IPS DF 6.9 (cell line): ENCODE results near the gene HRH1.
"Not testable (repeated sequence)": the region's sequence is repeated elsewhere in the genome, so short reads cannot be mapped to it uniquely, and the experiment has no call there.

Experiments
- DNase-seq: peaks from one replicate; pipeline ENCODE4 v3.0.0-alpha.2; 2013; ENCODE audit warnings: low read depth, low spot score
- H3K27ac ChIP-seq: one replicate; pipeline ENCODE4 v1.5.1; 2013; ENCODE audit warnings: low read length, control low read depth
- H3K27me3 ChIP-seq: 2 replicates; pipeline ENCODE4 v1.6.1; 2013; ENCODE audit warnings: mild to moderate bottlenecking, low read length; ENCODE audit not compliant: control insufficient read depth, insufficient read depth
- H3K36me3 ChIP-seq: 2 replicates; pipeline ENCODE4 v1.6.1; 2013; ENCODE audit warnings: low read length; ENCODE audit not compliant: control insufficient read depth, insufficient read depth
- H3K4me1 ChIP-seq: 2 replicates; pipeline ENCODE4 v1.6.1; 2013; ENCODE audit warnings: low read length; ENCODE audit not compliant: control insufficient read depth, insufficient read depth
- H3K4me3 ChIP-seq: 2 replicates; pipeline ENCODE4 v1.5.1; 2013; ENCODE audit warnings: mild to moderate bottlenecking, low read length
- H3K9me3 ChIP-seq: 2 replicates; pipeline ENCODE4 v1.6.1; 2013; ENCODE audit warnings: low read length, inconsistent platforms; ENCODE audit not compliant: control insufficient read depth, insufficient read depth
- WGBS: extraction: QIAGEN DNeasy Blood & Tissue Kit; methylation state at CpG from one replicate; pipeline ENCODE4 v1.1.7; 2013; ENCODE audit warnings: mixed read lengths, missing lambda C conversion rate; ENCODE audit not compliant: insufficient read length, insufficient coverage; 5-methylcytosine and 5-hydroxymethylcytosine counted together

HRH1 gene, protein sequence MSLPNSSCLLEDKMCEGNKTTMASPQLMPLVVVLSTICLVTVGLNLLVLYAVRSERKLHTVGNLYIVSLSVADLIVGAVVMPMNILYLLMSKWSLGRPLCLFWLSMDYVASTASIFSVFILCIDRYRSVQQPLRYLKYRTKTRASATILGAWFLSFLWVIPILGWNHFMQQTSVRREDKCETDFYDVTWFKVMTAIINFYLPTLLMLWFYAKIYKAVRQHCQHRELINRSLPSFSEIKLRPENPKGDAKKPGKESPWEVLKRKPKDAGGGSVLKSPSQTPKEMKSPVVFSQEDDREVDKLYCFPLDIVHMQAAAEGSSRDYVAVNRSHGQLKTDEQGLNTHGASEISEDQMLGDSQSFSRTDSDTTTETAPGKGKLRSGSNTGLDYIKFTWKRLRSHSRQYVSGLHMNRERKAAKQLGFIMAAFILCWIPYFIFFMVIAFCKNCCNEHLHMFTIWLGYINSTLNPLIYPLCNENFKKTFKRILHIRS

DNA sequence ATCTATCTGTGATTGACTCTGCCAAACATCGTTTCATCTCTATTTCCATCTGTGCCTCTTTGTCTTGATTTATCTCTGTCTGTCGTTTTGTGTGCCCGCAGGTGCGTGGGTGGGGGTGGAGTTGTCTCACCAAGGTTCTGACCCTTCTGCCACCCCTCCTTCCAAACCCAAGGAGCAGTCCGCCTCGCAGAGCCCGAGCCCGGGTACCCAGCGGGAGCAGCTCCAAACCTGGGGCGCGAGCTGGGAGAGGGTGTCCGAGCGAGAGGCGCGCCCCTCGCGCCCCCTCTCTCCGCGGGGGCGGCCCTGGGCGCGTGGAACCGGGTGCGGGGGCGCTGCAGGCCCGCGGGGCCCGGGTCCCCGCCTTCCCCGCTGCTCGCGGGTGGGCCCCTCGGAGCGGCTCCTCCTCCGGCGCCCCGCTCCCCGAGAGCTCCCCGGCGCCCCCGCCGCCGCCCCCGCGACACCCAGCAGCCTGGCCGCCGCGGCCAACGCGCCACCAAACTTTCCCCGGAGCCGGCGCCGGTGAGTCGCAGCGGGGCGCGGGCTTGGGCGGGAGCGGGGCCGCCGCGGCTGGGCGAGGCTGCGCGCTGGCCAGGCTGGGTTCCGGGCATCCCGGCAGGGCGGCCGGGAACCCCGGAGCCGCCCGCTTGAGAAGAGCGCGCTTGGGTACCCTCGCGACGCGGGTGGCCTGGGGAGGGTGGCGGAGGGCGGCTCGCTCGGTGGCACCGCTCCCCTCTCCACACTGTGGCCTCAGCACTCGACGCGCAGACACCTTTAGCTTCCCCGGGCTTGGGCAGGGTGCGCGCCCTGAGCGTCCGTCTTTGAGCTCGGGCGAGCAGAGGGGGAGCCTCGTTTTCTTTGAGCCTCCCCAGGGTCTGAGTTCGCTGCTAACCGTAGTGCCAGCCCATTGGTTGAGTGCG lies at the start of gene HRH1:
HRH1 (plus strand) TSS at position 458 of the 917 bp plus-strand sequence. CDS start 104,545 bp downstream, outside the sequence.
- H3K27ac ChIP-seq, result no peak within 1 kb of the TSS
- WGBS, result no CpG with 5 or more reads among the region's 98 CpGs
- no peaks in the 10 kb centered on the region for H3K36me3 ChIP-seq
- H3K9me3 ChIP-seq, result no peaks in the 10 kb centered on the region
- H3K4me1 ChIP-seq, result peaks cover 2% of the 10 kb centered on the region; the same call in 1 of the 2 replicates
- peaks cover 14% of the 10 kb centered on the region; the same call in 1 of the 2 replicates for H3K27me3 ChIP-seq
- H3K4me3 ChIP-seq, result peak within 1 kb of the TSS; percentile 30; the same call in 1 of the 2 replicates
- no peak for DNase-seq

DNA sequence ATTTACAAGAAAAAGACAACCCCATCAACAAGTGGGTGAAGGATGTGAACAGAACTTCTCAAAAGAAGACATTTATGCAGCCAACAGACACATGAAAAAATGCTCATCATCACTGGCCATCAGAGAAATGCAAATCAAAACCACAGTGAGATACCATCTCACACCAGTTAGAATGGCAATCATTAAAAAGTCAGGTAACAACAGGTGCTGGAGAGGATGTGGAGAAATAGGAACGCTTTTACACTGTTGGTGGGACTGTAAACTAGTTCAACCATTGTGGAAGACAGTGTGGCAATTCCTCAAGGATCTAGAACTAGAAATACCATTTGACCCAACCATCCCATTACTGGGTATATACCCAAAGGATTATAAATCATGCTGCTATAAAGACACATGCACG lies 41.0 kb upstream of the HRH1 start:
- H3K27ac ChIP-seq, H3K36me3 ChIP-seq: not testable (repeated sequence)
- no CpG with 5 or more reads among the region's 2 CpGs for WGBS

DNA sequence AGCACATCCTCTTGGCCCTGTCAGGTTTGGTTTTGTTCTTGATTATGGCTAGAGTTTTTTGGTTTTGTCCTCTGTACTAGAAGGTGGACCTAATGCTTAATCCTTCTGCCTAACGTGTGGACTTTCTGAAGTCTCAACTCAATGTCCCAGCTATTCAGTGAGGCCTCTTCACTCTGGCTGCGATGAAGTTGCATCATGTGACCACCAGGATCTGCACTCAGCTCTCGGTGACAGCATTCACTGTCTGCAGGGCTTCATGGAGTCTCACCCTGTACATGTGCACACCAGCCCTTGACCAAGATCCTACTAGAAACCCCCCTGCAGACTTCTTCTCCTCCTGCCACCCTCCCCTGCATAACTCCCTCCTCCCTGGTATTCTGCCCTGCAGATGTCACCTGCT lies 38.7 kb upstream of the HRH1 start:
- H3K27me3 ChIP-seq, result no peaks in the 10 kb centered on the region
- no peak for DNase-seq
- H3K27ac ChIP-seq, result no peak overlapping the region
- no peaks in the 10 kb centered on the region for H3K9me3 ChIP-seq
- H3K4me3 ChIP-seq, result no peak overlapping the region
- no CpG with 5 or more reads among the region's 3 CpGs for WGBS
- H3K36me3 ChIP-seq, result no peaks in the 10 kb centered on the region
- no peaks in the 10 kb centered on the region for H3K4me1 ChIP-seq

More for the DNA sequence above, 41.0 kb upstream of the HRH1 start:
- DNase-seq, H3K4me1 ChIP-seq, H3K9me3 ChIP-seq, H3K27me3 ChIP-seq, H3K4me3 ChIP-seq: not testable (repeated sequence)

DNA sequence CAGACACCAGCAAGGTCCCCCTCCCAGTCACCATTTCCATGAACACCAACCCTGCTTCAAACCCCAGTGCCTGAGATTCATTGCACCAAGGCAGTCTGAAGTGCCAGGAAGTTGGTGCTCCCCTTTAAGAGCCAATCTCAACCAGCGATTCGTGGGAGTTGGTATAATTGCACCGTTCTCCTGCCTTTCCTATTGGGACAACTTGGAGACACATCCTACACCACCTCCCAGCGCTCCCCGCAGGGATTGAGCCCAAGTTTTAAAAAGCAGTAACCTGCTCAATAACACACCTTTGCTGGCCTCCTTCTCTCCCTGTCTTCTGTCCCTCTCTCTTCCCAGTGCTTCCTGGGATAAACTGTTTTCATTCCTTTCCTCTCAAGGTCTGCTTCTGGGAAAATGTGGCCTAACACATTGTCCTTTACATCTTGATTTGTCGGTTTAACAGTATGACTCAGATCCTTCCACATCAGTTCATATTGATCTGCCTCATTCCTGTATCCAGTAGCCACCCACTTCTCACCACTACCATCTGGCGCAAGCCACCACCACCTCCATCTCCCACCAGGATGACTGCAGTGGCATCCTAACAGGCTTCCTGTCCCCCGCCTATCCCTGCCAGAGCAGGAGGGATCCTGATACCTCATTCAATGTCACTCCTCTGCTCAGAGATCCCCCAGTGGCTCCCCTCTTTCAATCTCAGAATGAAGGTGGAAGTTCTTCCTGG lies 37.8 kb upstream of the HRH1 start:
- DNase-seq, result no peak
- H3K27ac ChIP-seq, result no peak overlapping the region
- no peak overlapping the region for H3K4me3 ChIP-seq
- H3K4me1 ChIP-seq, result no peaks in the 10 kb centered on the region
- no peaks in the 10 kb centered on the region for H3K36me3 ChIP-seq
- no peaks in the 10 kb centered on the region for H3K9me3 ChIP-seq
- no CpG with 5 or more reads among the region's 8 CpGs for WGBS
- no peaks in the 10 kb centered on the region for H3K27me3 ChIP-seq

DNA sequence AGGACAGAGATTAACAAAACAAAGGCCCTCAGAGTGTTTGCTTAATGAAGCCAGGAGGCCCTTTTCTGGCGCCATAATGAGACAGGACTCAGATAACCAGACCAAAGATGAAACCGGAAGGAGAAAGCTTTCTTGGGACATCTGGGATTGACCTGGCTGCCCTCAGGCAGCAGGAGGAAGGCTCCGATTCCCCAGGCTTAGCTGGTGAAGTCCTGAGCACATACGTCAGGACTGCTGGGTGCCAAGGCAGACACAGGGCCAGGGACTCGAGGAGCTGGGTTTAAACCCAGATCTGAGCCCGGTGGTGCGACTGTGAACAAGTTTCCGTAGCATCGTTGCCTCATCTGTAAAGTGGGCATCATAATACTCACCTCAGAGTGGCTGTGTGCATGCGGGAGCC lies 36.7 kb upstream of the HRH1 start:
- Histone ChIP-seq H3K27me3 (no peaks in the 10 kb centered on the region), H3K9me3 (no peaks in the 10 kb centered on the region), H3K36me3 (no peaks in the 10 kb centered on the region), H3K4me3 (no peak overlapping the region; the same call in 1 of the 2 replicates), H3K4me1 (no peaks in the 10 kb centered on the region), H3K27ac (no peak overlapping the region)
- DNase-seq, result no peak
- no CpG with 5 or more reads among the region's 10 CpGs for WGBS

DNA sequence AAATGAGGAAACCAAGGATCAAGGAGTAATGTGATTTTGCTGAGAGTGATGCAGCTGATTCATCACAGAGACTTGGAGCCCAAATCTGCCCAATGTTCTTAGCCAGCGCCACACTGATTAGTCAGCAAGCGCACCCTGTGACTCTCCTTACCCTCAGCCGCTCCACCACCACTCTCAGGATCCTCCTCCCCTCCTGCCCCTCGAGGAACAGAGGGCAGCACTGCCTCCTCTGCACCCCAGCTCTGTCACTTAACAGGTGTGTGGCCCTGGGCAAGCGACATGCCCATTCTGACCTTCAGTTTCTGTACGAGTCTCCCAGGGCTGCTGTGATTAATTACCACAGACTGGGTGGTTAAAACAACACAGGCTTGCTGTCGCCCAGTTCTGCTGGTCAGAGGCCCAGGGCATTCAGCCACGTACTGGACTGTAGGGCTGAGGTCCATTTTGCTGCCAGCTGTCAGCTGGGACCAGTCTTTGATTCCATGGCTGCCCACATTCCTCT lies 36.1 kb upstream of the HRH1 start:
- DNase-seq, result no peak
- no peaks in the 10 kb centered on the region for H3K4me1 ChIP-seq
- H3K4me3 ChIP-seq, result no peak overlapping the region
- no peaks in the 10 kb centered on the region for H3K27me3 ChIP-seq
- H3K36me3 ChIP-seq, result no peaks in the 10 kb centered on the region
- H3K27ac ChIP-seq, result no peak overlapping the region
- H3K9me3 ChIP-seq, result no peaks in the 10 kb centered on the region
- no CpG with 5 or more reads among the region's 8 CpGs for WGBS

DNA sequence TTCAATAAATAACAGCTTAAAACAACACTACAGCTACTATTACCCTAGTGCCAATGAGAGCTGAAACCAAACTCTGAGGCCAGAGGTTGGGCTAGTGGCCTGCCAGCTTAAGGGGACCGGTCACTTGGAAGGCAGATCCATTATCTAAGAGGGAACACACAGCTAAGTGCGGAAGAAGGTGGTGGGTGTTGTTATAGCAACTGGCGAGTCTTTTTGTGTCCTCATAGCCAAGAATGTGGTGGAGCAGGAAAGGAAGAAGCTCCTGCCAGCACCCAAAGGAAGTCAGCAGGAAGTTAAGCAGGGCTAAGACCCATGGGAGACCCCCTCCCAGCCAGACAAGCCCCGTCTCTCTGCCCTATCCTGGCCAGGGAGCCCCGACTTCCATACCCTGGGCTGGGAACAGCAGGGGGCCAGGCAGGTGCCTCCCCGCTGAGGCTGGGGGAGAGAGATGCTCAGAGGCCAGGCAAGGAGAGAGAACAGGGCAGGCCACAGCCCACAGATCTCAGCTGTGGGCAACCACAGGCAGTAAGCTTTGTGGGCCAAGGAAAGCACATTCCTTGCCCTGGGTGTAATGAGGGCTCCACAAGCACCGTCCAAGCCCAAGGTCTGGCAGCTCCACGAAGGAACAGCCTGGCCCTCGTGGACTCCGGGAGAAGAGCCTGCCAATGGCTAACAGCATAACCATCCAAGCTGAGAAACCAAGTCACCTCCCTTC lies 34.0 kb upstream of the HRH1 start:
- H3K9me3 ChIP-seq, result no peaks in the 10 kb centered on the region
- no peaks in the 10 kb centered on the region for H3K27me3 ChIP-seq
- no CpG with 5 or more reads among the region's 10 CpGs for WGBS
- DNase-seq, result no peak
- no peaks in the 10 kb centered on the region for H3K36me3 ChIP-seq
- H3K4me1 ChIP-seq, result no peaks in the 10 kb centered on the region
- no peak overlapping the region for H3K4me3 ChIP-seq
- no peak overlapping the region for H3K27ac ChIP-seq

DNA sequence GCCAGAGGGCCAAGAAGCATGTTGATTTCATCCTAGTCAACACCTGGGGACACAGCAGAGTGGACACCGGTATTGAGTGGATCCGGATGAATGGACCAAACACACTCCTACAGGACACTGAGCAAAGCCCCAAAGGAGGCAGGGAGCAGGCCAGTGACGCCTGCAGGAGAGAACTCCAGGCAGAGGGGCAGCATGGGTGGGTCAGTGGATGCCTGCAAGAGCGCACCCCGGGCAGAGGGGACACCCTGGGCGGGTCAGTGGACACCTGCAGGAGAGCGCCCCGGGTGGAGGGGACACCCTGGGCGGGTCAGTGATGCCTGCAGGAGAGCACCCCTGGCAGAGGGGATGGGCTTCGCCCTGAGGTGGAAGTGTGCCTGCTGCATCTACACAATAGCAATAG lies 27.6 kb upstream of the HRH1 start:
- no CpG with 5 or more reads among the region's 10 CpGs for WGBS

DNA sequence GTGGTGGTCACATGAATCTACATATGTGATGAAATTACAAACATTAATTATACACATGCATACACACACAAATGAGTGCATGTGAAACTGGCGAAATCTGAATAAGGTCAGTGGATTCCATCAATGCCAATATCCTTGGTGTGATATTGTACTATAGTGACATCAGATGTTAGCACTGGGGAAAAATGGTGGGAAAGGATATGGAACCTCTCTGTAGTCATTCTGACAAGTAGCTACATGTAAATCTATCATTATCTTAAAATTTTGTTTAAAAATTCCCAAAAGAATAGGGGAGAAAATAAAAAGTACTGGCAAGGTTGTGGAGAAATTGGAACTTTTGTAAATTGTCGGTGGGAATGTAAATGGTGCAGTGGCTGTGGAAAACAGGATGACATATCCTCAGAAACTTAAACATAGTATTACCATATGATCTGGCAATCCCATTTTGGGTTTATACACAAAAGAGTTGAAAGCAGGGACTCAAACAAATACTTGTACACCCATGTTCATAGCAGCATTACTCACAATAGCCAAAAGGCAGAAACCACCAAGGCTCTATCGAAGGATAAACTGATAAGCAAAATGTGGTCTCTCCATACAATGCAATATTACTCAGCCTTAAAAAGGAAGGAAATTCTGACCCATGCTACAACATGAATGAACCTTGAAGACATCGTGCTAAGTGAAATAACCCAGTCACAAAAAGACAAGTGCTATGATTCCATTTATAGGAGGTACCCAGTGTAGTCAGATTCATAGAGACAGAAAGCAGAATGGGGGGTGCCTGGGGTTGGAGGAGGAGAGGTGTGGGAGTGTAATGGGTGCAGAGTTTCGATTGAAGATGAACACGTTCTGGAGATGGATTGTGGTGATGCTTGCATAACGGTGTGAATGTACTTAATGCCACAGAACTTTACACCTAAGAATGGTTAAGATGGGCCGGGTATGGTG lies 25.3 kb upstream of the HRH1 start:
- no peak overlapping the region for H3K4me3 ChIP-seq
- no peak overlapping the region for H3K27ac ChIP-seq
- DNase-seq, result no peak
- H3K36me3 ChIP-seq, result no peaks in the 10 kb centered on the region
- H3K27me3 ChIP-seq, result no peaks in the 10 kb centered on the region
- WGBS, result 100% methylated on average over 1 of the region's 8 CpGs
- H3K9me3 ChIP-seq, result no peaks in the 10 kb centered on the region
- no peaks in the 10 kb centered on the region for H3K4me1 ChIP-seq

More for the DNA sequence above, 27.6 kb upstream of the HRH1 start:
- H3K27me3 ChIP-seq, result no peaks in the 10 kb centered on the region
- no peak overlapping the region for H3K27ac ChIP-seq
- no peak overlapping the region for H3K4me3 ChIP-seq
- no peaks in the 10 kb centered on the region for H3K4me1 ChIP-seq
- no peaks in the 10 kb centered on the region for H3K36me3 ChIP-seq
- DNase-seq, result no peak
- H3K9me3 ChIP-seq, result no peaks in the 10 kb centered on the region
